ENCODE measurements around the gene HOXA3. TPM values are rescaled to one million over a fixed set of nuclear protein-coding genes. Genes with fewer than 3 reads are reported as not detected.

HOXA3 gene
- total and polyA plus RNA-seq, 2 of the 8 experiments (the other 6 are each of a cell fraction or from before 2014, with no cell fraction given) = not detected

DNA sequence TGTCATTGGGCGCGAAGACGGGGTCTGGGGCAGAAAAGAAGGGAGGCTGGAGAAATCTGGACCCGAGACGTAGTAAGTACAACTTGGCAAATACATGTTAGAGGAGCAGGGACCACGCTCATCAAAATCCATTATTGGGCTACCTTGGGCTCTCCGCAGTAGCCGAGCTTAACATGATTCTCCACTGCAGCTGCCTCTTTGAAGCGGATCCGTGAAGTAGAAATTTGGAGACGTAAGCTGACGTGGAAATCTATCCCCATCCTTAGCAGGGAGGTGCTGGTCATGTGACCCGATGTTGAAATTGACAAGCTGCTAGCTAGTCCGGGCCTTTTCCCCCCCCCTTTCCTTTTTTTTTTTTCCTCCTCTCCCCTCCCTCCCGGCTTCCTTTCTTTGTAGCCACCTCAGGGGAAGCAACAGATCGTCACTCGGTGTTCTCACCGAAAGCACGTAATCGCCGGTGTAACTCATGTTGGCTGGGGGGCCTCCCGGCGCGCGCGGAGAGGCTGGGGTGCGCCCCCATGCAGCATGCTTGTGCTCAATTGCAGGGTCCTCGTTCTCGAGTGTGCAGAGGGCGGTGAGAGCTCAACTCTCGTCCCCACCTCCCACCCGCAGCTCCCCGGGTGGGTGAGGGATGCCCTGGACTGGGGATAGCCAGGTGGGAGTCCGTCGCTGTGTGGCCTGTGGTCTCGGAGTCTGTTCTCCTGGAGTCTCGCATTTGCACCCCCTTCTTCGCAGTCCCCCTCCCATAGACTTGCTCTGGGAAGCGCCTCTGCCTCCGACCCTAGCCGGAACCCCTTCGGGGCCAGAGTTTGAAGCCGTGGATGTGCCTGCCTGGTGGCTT, 32.9 kb upstream of the HOXA3 start, which contains the start of gene HOXA11:
Gene HOXA11, minus strand, starts transcription at position 220 of the 841 bp plus-strand sequence. Its CDS starts 88 bp downstream, at position 132.
- peak within 1 kb of the TSS; percentile 41; the same call in 1 of the 2 replicates for H4K8ac ChIP-seq (ENCODE audit: extremely low read depth, insufficient read depth, low read length)
- no peak within 1 kb of the TSS for H3K56ac ChIP-seq (replicated peaks; ENCODE audit: insufficient read length, low read depth, low read length)
- peaks cover 43 to 58% of the 10 kb centered on the region in 2 experiments for H4K20me1 ChIP-seq (replicated peaks in 1 of 2; ENCODE audit: control insufficient read depth in 1 of 2, insufficient read depth in 2 of 2, low read length in 2 of 2)
- H3K79me1 ChIP-seq (ENCODE audit: low read depth, low read length) = no peaks in the 10 kb centered on the region
- H3K4ac ChIP-seq (replicated peaks; ENCODE audit: insufficient read length, low read depth, low read length) = no peak within 1 kb of the TSS
- peak within 1 kb of the TSS; percentile 81; the same call in 1 of the 2 replicates for H2BK15ac ChIP-seq (ENCODE audit: low read length)
- H2BK12ac ChIP-seq (ENCODE audit: low read depth, low read length) = peak within 1 kb of the TSS; percentile 75
- no peaks in the 10 kb centered on the region for H3K23me2 ChIP-seq (ENCODE audit: low read depth, low read length)
- peak; percentile 48 for TF ChIP-seq EZH2 (IDR thresholded peaks at IDR 0.05; ENCODE audit: low read depth, low read length, severe bottlenecking)
- TF ChIP-seq EGR1 (IDR thresholded peaks at IDR 0.05; ENCODE audit: borderline replicate concordance, low read depth, low read length) = no peak
- no peak for TF ChIP-seq SIRT6 (IDR thresholded peaks at IDR 0.05; ENCODE audit: low read length)
- no peak for TF ChIP-seq SP4 (IDR thresholded peaks at IDR 0.05; ENCODE audit: low read length)
- peak; percentile 24 for TF ChIP-seq KDM4A (IDR thresholded peaks at IDR 0.05; ENCODE audit: low read depth, low read length, severe bottlenecking)
- TF ChIP-seq USF2 (IDR thresholded peaks at IDR 0.05; ENCODE audit: low read length) = peak; percentile 55; the same call in 1 of the 2 replicates
- no peak for TF ChIP-seq MAFK (IDR thresholded peaks at IDR 0.05; ENCODE audit: low read depth, low read length)
- no peak for TF ChIP-seq TAF7 (optimal IDR thresholded peaks at IDR 0.05; ENCODE audit: borderline replicate concordance, low read depth, low read length)
- H3K4me3 ChIP-seq (ENCODE audit: extremely low read depth in 1 of 4, insufficient read depth in 2 of 4, low read depth in 3 of 4, low read length in 4 of 4) = peak within 1 kb of the TSS in 1 of 4 experiments; percentile 27; a peak in 2 of 8 replicates
- H2AFZ ChIP-seq (ENCODE audit: low read length) = no peak within 1 kb of the TSS
- no peak for FAIRE-seq
- no peak within 1 kb of the TSS for H2BK120ac ChIP-seq (replicated peaks; ENCODE audit: low read depth, low read length)
- no peak within 1 kb of the TSS for H3K14ac ChIP-seq (ENCODE audit: insufficient read length)
- CTCF ChIA-PET (ENCODE audit: partially characterized antibody) = interaction anchor here (0.7 to 9.1 kb wide), 12 partner anchors 10 to 89 kb away, joined by 3 to 64 read pairs (median 4); partner anchors contain the start of genes HOXA1, HOXA10 and HOXA5
- DNase-seq (ENCODE audit: low read depth in 1 of 2, low spot score in 2 of 2) = peak in 1 of 2 experiments; percentile 60
- H2BK5ac ChIP-seq (ENCODE audit: low read depth, low read length) = no peak within 1 kb of the TSS
- H3K79me2 ChIP-seq (ENCODE audit: control insufficient read depth in 1 of 2, insufficient read depth in 2 of 2, low read length in 2 of 2) = no peaks in the 10 kb centered on the region
- no peak within 1 kb of the TSS for H3K23ac ChIP-seq (ENCODE audit: insufficient read length)
- H3K27me3 ChIP-seq (replicated peaks in 1 of 4; ENCODE audit: control insufficient read depth in 3 of 4, extremely low read depth in 1 of 4, insufficient read depth in 3 of 4, low read length in 3 of 4) = peaks cover 97 to 100% (median 99%) of the 10 kb centered on the region in 4 experiments
- H4K91ac ChIP-seq (replicated peaks; ENCODE audit: insufficient read length, low read length) = no peak within 1 kb of the TSS
- H3K4me2 ChIP-seq (ENCODE audit: insufficient read depth in 1 of 2, low read depth in 2 of 2, low read length in 2 of 2) = peak within 1 kb of the TSS; percentile 33 to 38; a peak in 3 of 4 replicates
- POLR2A ChIA-PET (ENCODE audit: partially characterized antibody) = interaction anchor here (1.2 kb wide), 1 partner anchor 62 kb away, joined by 3 read pairs; no protein-coding TSS in a partner anchor
- H3K4me1 ChIP-seq (replicated peaks in 1 of 4; ENCODE audit: control insufficient read depth in 3 of 4, insufficient read depth in 4 of 4, low read length in 3 of 4) = peaks cover 0 to 27% (median 16%) of the 10 kb centered on the region in 4 experiments; a peak in 6 of 7 replicates
- no peak within 1 kb of the TSS for H2BK20ac ChIP-seq (ENCODE audit: low read length)
- no peak within 1 kb of the TSS for H4K5ac ChIP-seq (ENCODE audit: insufficient read length, low read depth, low read length)
- H3K9me3 ChIP-seq (ENCODE audit: insufficient read depth in 2 of 2, low read depth in 1 of 2, low read length in 1 of 2) = no peaks in the 10 kb centered on the region; a peak in 1 of 4 replicates
- no peak within 1 kb of the TSS for H3K27ac ChIP-seq (ENCODE audit: low read depth, low read length)
- 11% methylated on average over 40 of the region's 43 CpGs; no CpG with 5 or more reads in 1 of the 2 experiments for WGBS, 2 experiments (ENCODE audit: extremely low coverage in 1 of 2, insufficient coverage in 1 of 2, insufficient read length in 1 of 2, insufficient replicate concordance in 2 of 2, low coverage in 1 of 2, low lambda C conversion rate in 2 of 2, missing lambda C conversion rate in 1 of 2)
- no peak within 1 kb of the TSS for H2AK5ac ChIP-seq (ENCODE audit: low read depth, low read length)
- H3K9ac ChIP-seq (replicated peaks in 1 of 4; ENCODE audit: extremely low read depth in 1 of 4, low read depth in 3 of 4, low read length in 3 of 4) = no peak within 1 kb of the TSS
- H3K36me3 ChIP-seq (ENCODE audit: control insufficient read depth in 2 of 4, insufficient read depth in 4 of 4, low read length in 3 of 4) = peaks cover 0 to 5% (median 0%) of the 10 kb centered on the region in 4 experiments; a peak in 1 of 8 replicates
- H3K18ac ChIP-seq (ENCODE audit: extremely low read depth, low read length) = peak within 1 kb of the TSS; percentile 38; the same call in 1 of the 2 replicates
